ENCODE data around the gene MAP1LC3C.

DNA sequence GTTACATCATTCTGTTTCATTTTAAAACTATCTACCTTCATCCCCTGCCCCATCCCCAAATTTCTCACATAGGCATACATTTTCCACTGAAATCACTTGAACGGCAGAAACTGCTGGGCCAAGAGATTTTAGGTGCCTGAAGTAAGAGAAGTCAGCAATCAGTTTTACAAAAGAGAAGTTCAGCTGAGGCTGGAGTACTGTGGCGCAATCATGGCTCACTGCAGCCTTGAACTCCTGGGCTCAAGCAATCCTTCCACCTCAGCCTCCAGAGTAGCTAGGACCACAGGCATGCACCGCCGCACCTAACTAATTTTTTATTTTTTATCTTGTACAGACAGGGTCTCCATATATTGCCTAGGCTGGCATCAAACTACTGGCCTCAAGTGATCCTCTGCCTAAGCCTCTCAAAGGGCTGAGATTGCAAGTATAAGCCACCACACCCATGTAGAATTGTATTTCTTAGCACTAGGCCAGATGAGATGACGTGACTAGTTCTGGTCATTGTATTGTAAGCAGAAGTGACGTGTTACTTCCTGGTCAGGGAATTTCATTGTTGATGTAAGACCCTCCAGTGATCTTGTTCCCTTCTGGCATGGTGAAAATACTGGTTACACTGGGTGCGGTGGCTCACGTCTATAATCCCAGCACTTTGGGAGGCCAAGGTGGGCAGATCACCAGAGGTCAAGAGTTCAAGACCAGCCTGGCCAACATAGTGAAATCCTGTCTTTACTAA, 34.2 kb downstream of the MAP1LC3C start:
- TF ChIP-seq REST (IDR thresholded peaks at IDR 0.05; ENCODE audit: insufficient read depth in 1 of 2, low read depth in 2 of 2, low read length in 2 of 2) (no peak), TAF1 (IDR thresholded peaks at IDR 0.05; ENCODE audit: borderline replicate concordance, insufficient read depth, low read length) (no peak), POLR2AphosphoS5 (IDR thresholded peaks at IDR 0.05; ENCODE audit: low read depth, low read length) (no peak), SIN3A (IDR thresholded peaks at IDR 0.05; ENCODE audit: borderline replicate concordance, insufficient read depth, low read length) (no peak), FOXP2 (optimal IDR thresholded peaks at IDR 0.05; ENCODE audit: borderline replicate concordance, extremely low read depth, extremely low read length, insufficient read depth) (no peak)
